PC-9 (cell line): Measurements from ENCODE around the gene ALDH3A1.

Source experiments
- CTCF ChIP-seq: fragments of 200-600 bp; sonication (generic); conservative IDR thresholded peaks from 2 replicates; pipeline ENCODE4 v1.6.1; 2017; ENCODE audit warnings: mixed run types, antibody characterized with exemption, mild to moderate bottlenecking, moderate library complexity
- EZH2 ChIP-seq: fragments of 200-600 bp; sonication (generic); IDR thresholded peaks from 2 replicates; pipeline ENCODE4 v1.8.0; 2017; ENCODE audit warnings: antibody characterized with exemption, low read depth

DNA sequence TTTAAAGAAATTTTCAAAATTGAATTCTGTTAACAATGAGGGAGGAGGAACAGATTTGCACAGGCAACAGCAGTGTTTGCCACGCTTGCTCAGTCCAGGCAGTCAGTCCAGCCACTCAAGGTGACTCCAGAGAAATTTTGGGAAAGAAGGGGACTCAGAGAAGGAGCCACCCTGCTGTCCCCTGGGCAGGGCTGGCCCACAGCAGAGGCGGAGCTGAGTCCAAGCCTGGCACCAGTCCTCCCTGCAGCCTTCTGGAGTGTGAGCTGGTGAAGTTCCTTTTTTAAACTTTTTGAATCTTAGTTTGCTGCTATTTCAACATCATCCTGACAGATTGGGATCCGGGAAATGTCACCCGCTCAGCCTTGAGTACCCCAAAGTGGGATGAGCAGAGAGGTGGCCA is 17.3 kb downstream of the ALDH3A1 start:
- TF ChIP-seq CTCF (no peak), EZH2 (no peak)
